Astrocyte (in vitro differentiated cells and primary cell): ENCODE measurements around the gene NSL1. TPM values are rescaled to one million over a fixed set of nuclear protein-coding genes. Genes with fewer than 3 reads are reported as not detected.

ENCODE experiments used
- DNase-seq: peaks from one replicate; pipeline ENCODE4 v3.0.0-alpha.2; 2010; ENCODE audit warnings: low read depth
- FAIRE-seq: peaks from 2 replicates; lab custom pipeline; 2011; peaks lifted over from hg19 to GRCh38; lab: Jason Lieb, UNC
- H2AFZ ChIP-seq: 2 replicates; pipeline ENCODE4 v1.6.0; 2012; ENCODE audit warnings: low read depth, low read length, inconsistent platforms
- H3K27ac ChIP-seq: 2 replicates; pipeline ENCODE4 v1.5.1; 2011; ENCODE audit warnings: low read depth, low read length, inconsistent platforms
- H3K27me3 ChIP-seq: 2 replicates; pipeline ENCODE4 v1.6.0; 2011; ENCODE audit warnings: low read length, inconsistent platforms; ENCODE audit not compliant: insufficient read depth
- H3K36me3 ChIP-seq: 2 replicates; pipeline ENCODE4 v1.5.1; 2011; ENCODE audit warnings: low read length, inconsistent platforms; ENCODE audit not compliant: insufficient read depth
- H3K4me1 ChIP-seq: 2 replicates; pipeline ENCODE4 v1.5.1; 2011; ENCODE audit warnings: low read length, inconsistent platforms; ENCODE audit not compliant: insufficient read depth
- H3K4me2 ChIP-seq: 2 replicates; pipeline ENCODE4 v1.6.0; 2012; ENCODE audit warnings: low read length, inconsistent platforms
- H3K4me3 ChIP-seq: 2 replicates; pipeline ENCODE4 v1.5.1; 2011; ENCODE audit warnings: low read depth, mild to moderate bottlenecking, low read length, inconsistent platforms; ENCODE audit not compliant: insufficient read depth
- H3K79me2 ChIP-seq: 2 replicates; pipeline ENCODE4 v1.6.0; 2012; ENCODE audit warnings: mild to moderate bottlenecking, low read length, inconsistent platforms; ENCODE audit not compliant: insufficient read depth
- H3K9ac ChIP-seq: 2 replicates; pipeline ENCODE4 v1.6.0; 2012; ENCODE audit warnings: mild to moderate bottlenecking, low read length, inconsistent platforms
- H3K9me3 ChIP-seq: 2 replicates; pipeline ENCODE4 v1.5.1; 2012; ENCODE audit warnings: low read depth, mild to moderate bottlenecking, low read length, inconsistent platforms; ENCODE audit not compliant: insufficient read depth
- H4K20me1 ChIP-seq: 2 replicates; pipeline ENCODE4 v1.6.0; 2012; ENCODE audit warnings: low read length, inconsistent platforms; ENCODE audit not compliant: insufficient read depth
- H3K27ac Mint-ChIP-seq: one replicate; pipeline ENCODE4 v1.8.0; 2021; ENCODE audit warnings: mild to moderate bottlenecking, mixed read lengths; ENCODE audit not compliant: unreplicated experiment
- H3K27me3 Mint-ChIP-seq: one replicate; pipeline ENCODE4 v1.8.0; 2021; ENCODE audit warnings: low read depth, mixed read lengths; ENCODE audit not compliant: unreplicated experiment
- H3K36me3 Mint-ChIP-seq: one replicate; pipeline ENCODE4 v1.8.0; 2021; ENCODE audit warnings: low read depth, mixed read lengths; ENCODE audit not compliant: unreplicated experiment
- H3K4me1 Mint-ChIP-seq: one replicate; pipeline ENCODE4 v1.8.0; 2021; ENCODE audit warnings: low read depth, mixed read lengths; ENCODE audit not compliant: unreplicated experiment
- H3K4me3 Mint-ChIP-seq: one replicate; pipeline ENCODE4 v1.8.0; 2021; ENCODE audit warnings: mild to moderate bottlenecking, moderate library complexity, mixed read lengths; ENCODE audit not compliant: unreplicated experiment
- H3K9me3 Mint-ChIP-seq: one replicate; pipeline ENCODE4 v1.8.0; 2021; ENCODE audit warnings: mild to moderate bottlenecking, mixed read lengths; ENCODE audit not compliant: unreplicated experiment
- CTCF ChIP-seq: IDR thresholded peaks from 2 replicates; pipeline ENCODE4 v1.5.1; 2011; ENCODE audit warnings: low read depth, mild to moderate bottlenecking, inconsistent platforms, low read length, moderate library complexity; ENCODE audit not compliant: insufficient read depth
- EZH2 ChIP-seq: IDR thresholded peaks from 2 replicates; pipeline ENCODE4 v1.6.1; 2012; ENCODE audit warnings: mild to moderate bottlenecking, low read length, inconsistent platforms; ENCODE audit not compliant: insufficient read depth
- total RNA-seq: library from RNA; stranded (reverse); gene quantifications from 2 replicates; pipeline ENCODE4 v1.2.1, GENCODE V29; 2021

Gene NSL1
- total RNA-seq, 1 donor from 2014 or later, result 22.6 TPM

DNA sequence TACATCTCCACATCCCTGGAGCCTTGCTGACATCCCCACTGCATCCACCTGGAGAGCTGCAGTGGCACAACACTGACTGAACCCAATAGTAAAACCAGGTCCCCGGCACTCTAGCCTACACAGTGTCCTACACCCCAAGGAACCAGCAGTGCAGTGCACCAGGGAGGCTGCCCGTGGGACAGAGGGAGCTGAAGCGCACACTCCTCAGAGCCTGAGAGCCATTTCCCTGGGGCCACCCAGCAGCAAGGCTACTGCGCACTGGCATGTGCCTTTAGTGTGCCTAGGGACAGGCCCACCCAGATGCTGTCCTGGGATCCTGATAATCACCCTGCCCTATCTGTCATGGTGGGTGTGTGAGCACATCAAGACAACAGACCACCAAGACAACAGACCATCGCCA lies 31.9 kb downstream of the NSL1 start:
- H3K9ac ChIP-seq, result no peak overlapping the region
- Mint-ChIP-seq H3K4me1 (no peaks in the 10 kb centered on the region), H3K27ac (no peak overlapping the region), H3K9me3 (no peaks in the 10 kb centered on the region), H3K4me3 (no peak overlapping the region), H3K36me3 (peaks cover 8% of the 10 kb centered on the region), H3K27me3 (no peaks in the 10 kb centered on the region)
- no peak overlapping the region for H3K4me3 ChIP-seq
- no peak overlapping the region for H3K4me2 ChIP-seq
- H3K36me3 ChIP-seq, result peaks cover 5% of the 10 kb centered on the region
- no peak for TF ChIP-seq CTCF
- TF ChIP-seq EZH2, result no peak
- no peaks in the 10 kb centered on the region for H3K4me1 ChIP-seq
- no peak for FAIRE-seq
- no peak overlapping the region for H2AFZ ChIP-seq
- no peak overlapping the region for H3K27ac ChIP-seq
- H3K27me3 ChIP-seq, result no peaks in the 10 kb centered on the region
- H3K9me3 ChIP-seq, result no peaks in the 10 kb centered on the region
- no peak for DNase-seq
- peaks cover 28% of the 10 kb centered on the region for H4K20me1 ChIP-seq
- H3K79me2 ChIP-seq, result peaks cover 27% of the 10 kb centered on the region

DNA sequence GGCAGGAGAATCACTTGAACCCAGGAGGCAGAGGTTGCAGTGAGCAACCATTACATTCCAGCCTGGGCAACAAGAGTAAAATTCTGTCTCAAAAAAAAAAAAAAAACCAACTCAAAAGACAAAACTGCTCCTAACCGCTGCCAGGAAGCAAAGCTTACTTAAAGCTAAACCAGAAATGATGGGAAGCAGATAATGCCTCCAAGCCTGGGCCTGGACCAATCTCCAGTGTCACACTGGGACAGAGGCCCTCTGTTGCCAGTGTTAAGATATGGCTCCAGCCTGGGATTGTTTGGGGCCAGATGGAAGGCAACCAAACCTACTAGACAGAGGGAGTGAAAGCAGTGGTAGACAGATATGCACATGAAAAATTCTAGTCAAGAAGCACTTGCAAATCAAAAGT lies 36.9 kb downstream of the NSL1 start:
- Histone ChIP-seq H3K4me3 (no peak overlapping the region), H3K4me2 (no peak overlapping the region), H2AFZ (no peak overlapping the region), H3K9ac (no peak overlapping the region), H3K36me3 (no peaks in the 10 kb centered on the region), H3K4me1 (peaks cover 4% of the 10 kb centered on the region), H3K9me3 (no peaks in the 10 kb centered on the region), H3K27ac (no peak overlapping the region), H3K27me3 (no peaks in the 10 kb centered on the region), H3K79me2 (peaks cover 8% of the 10 kb centered on the region), H4K20me1 (peaks cover 15% of the 10 kb centered on the region)
- Mint-ChIP-seq H3K27ac (no peak overlapping the region), H3K4me1 (peaks cover 9% of the 10 kb centered on the region), H3K36me3 (peaks cover 3% of the 10 kb centered on the region), H3K4me3 (no peak overlapping the region), H3K27me3 (no peaks in the 10 kb centered on the region), H3K9me3 (no peaks in the 10 kb centered on the region)
- FAIRE-seq, result no peak
- DNase-seq, result no peak
- TF ChIP-seq EZH2 (no peak), CTCF (no peak)

- Mint-ChIP-seq H3K9me3 (no peaks in the 10 kb centered on the region), H3K27me3 (no peaks in the 10 kb centered on the region), H3K36me3 (peaks cover 3% of the 10 kb centered on the region), H3K4me3 (no peak overlapping the region), H3K4me1 (peaks cover 9% of the 10 kb centered on the region), H3K27ac (no peak overlapping the region)
- Histone ChIP-seq H3K4me2 (no peak overlapping the region), H4K20me1 (peaks cover 10% of the 10 kb centered on the region), H3K9ac (no peak overlapping the region), H3K79me2 (peaks cover 4% of the 10 kb centered on the region), H3K9me3 (no peaks in the 10 kb centered on the region), H3K27me3 (no peaks in the 10 kb centered on the region), H2AFZ (no peak overlapping the region), H3K27ac (no peak overlapping the region), H3K36me3 (no peaks in the 10 kb centered on the region), H3K4me3 (no peak overlapping the region), H3K4me1 (peaks cover 4% of the 10 kb centered on the region)
- TF ChIP-seq CTCF (no peak), EZH2 (no peak)
- DNase-seq (no peak), FAIRE-seq (no peak)
Measured at GRCh38 chr1:212754193-212754592, 37.4 kb downstream of the NSL1 start.
